H1 (cell line): ENCODE results near the gene BBS1. TPM values are rescaled to one million over a fixed set of nuclear protein-coding genes. Genes with fewer than 3 reads are reported as not detected.

Experiments
- CTCF ChIA-PET: fragments of 300-600 bp; sonication (Branson Sonifier 250); formaldehyde crosslinking; loops from one replicate; lab custom pipeline; 2021; ENCODE audit not compliant: partially characterized antibody; lab: Charles Lee
- POLR2A ChIA-PET: fragments of 300-600 bp; sonication (Branson Sonifier 250); formaldehyde crosslinking; loops from one replicate; lab custom pipeline; 2021; ENCODE audit warnings: inconsistent platforms; ENCODE audit not compliant: partially characterized antibody; lab: Charles Lee
- DNase-seq, 2 experiments: peaks; one replicate each; pipeline versions ENCODE4 v3.0.0 to v3.0.0-alpha.2; 2010 to 2022; ENCODE audit warnings: low spot score in 2 of 2, low read depth in 1 of 2, mixed read lengths in 1 of 2
- FAIRE-seq: peaks from 2 replicates; lab custom pipeline; 2011; peaks lifted over from hg19 to GRCh38; lab: Jason Lieb, UNC
- H2AFZ ChIP-seq: 2 replicates; pipeline ENCODE4 v1.8.1; 2012; ENCODE audit warnings: low read length, inconsistent platforms
- H2AK5ac ChIP-seq: 2 replicates; pipeline ENCODE4 v1.6.1; 2013; ENCODE audit warnings: low read depth, low read length
- H2BK120ac ChIP-seq: replicated peaks from 2 replicates; pipeline ENCODE3; 2013; ENCODE audit warnings: low read depth, low read length, inconsistent platforms
- H2BK12ac ChIP-seq: 2 replicates; pipeline ENCODE4 v1.6.1; 2013; ENCODE audit warnings: low read depth, low read length
- H2BK15ac ChIP-seq: 2 replicates; pipeline ENCODE4 v1.6.1; 2013; ENCODE audit warnings: low read length
- H2BK20ac ChIP-seq: 2 replicates; pipeline ENCODE4 v1.6.1; 2013; ENCODE audit warnings: low read length
- H2BK5ac ChIP-seq: 2 replicates; pipeline ENCODE4 v1.6.1; 2013; ENCODE audit warnings: low read depth, low read length
- H3K14ac ChIP-seq: 2 replicates; pipeline ENCODE4 v1.6.1; 2013; ENCODE audit warnings: inconsistent platforms; ENCODE audit not compliant: insufficient read length
- H3K18ac ChIP-seq: 2 replicates; pipeline ENCODE4 v1.6.1; 2013; ENCODE audit warnings: low read length; ENCODE audit errors: extremely low read depth
- H3K23ac ChIP-seq: 2 replicates; pipeline ENCODE4 v1.6.1; 2013; ENCODE audit warnings: inconsistent platforms; ENCODE audit not compliant: insufficient read length
- H3K23me2 ChIP-seq: 2 replicates; pipeline ENCODE4 v1.6.1; 2013; ENCODE audit warnings: low read depth, low read length
- H3K27ac ChIP-seq: 2 replicates; pipeline ENCODE4 v1.6.1; 2011; ENCODE audit warnings: low read depth, low read length, inconsistent platforms
- H3K27me3 ChIP-seq, 4 experiments: replicated peaks in 1 of 4; 1 replicate in 1 of 4; 2 replicates in 3 of 4; pipeline versions ENCODE4 v1.6.1 to v1.8.1; 2011 to 2013; ENCODE audit warnings: low read length in 3 of 4, mild to moderate bottlenecking in 3 of 4, inconsistent platforms in 2 of 4, mixed read lengths in 2 of 4, moderate library complexity in 1 of 4; ENCODE audit not compliant: control insufficient read depth in 3 of 4, insufficient read depth in 3 of 4; ENCODE audit errors: extremely low read depth in 1 of 4
- H3K36me3 ChIP-seq, 4 experiments: 2 replicates each; pipeline versions ENCODE4 v1.6.1 to v1.8.1; 2011 to 2013; ENCODE audit warnings: mild to moderate bottlenecking in 4 of 4, low read length in 3 of 4, moderate library complexity in 2 of 4, control low read depth in 1 of 4, inconsistent platforms in 1 of 4; ENCODE audit not compliant: insufficient read depth in 4 of 4, control insufficient read depth in 2 of 4
- H3K4ac ChIP-seq: replicated peaks from 2 replicates; pipeline ENCODE3; 2013; ENCODE audit warnings: low read length, low read depth, mixed read lengths, inconsistent platforms; ENCODE audit not compliant: insufficient read length
- H3K4me1 ChIP-seq, 4 experiments: replicated peaks in 1 of 4; 1 replicate in 1 of 4; 2 replicates in 3 of 4; pipeline versions ENCODE4 v1.6.1 to v1.8.1; 2011 to 2013; ENCODE audit warnings: low read length in 3 of 4, inconsistent platforms in 2 of 4, mixed read lengths in 1 of 4; ENCODE audit not compliant: insufficient read depth in 4 of 4, control insufficient read depth in 3 of 4
- H3K4me2 ChIP-seq, 2 experiments: 2 replicates each; pipeline versions ENCODE4 v1.6.1 to v1.8.1; 2011 to 2013; ENCODE audit warnings: low read depth in 2 of 2, low read length in 2 of 2, control low read depth in 1 of 2, inconsistent platforms in 1 of 2, mild to moderate bottlenecking in 1 of 2; ENCODE audit not compliant: insufficient read depth in 1 of 2
- H3K4me3 ChIP-seq, 4 experiments: fragments of 200-600, 300-600 bp in 1 of 4; sonication (generic), shearing (Covaris generic), sonication (Bioruptor Twin) in 1 of 4; 2 replicates each; pipeline versions ENCODE4 v1.5.1 to v1.8.1; 2011 to 2016; ENCODE audit warnings: low read length in 4 of 4, low read depth in 3 of 4, control low read depth in 2 of 4, inconsistent platforms in 2 of 4, mild to moderate bottlenecking in 2 of 4, mixed read lengths in 1 of 4, moderate library complexity in 1 of 4; ENCODE audit not compliant: insufficient read depth in 2 of 4; ENCODE audit errors: extremely low read depth in 1 of 4
- H3K56ac ChIP-seq: replicated peaks from 2 replicates; pipeline ENCODE3; 2013; ENCODE audit warnings: low read depth, mild to moderate bottlenecking, mixed read lengths, low read length, inconsistent platforms; ENCODE audit not compliant: insufficient read length
- H3K79me1 ChIP-seq: 2 replicates; pipeline ENCODE4 v1.6.1; 2013; ENCODE audit warnings: low read depth, low read length, control low read depth
- H3K79me2 ChIP-seq, 2 experiments: 2 replicates each; pipeline versions ENCODE4 v1.6.1 to v1.8.1; 2012 to 2013; ENCODE audit warnings: low read length in 2 of 2, mild to moderate bottlenecking in 2 of 2, inconsistent platforms in 1 of 2; ENCODE audit not compliant: insufficient read depth in 2 of 2, control insufficient read depth in 1 of 2
- H3K9ac ChIP-seq, 4 experiments: replicated peaks in 1 of 4; 1 replicate in 1 of 4; 2 replicates in 3 of 4; pipeline versions ENCODE4 v1.6.1 to v1.8.1; 2011 to 2013; ENCODE audit warnings: low read depth in 3 of 4, low read length in 3 of 4, control low read depth in 2 of 4, mild to moderate bottlenecking in 2 of 4, moderate library complexity in 2 of 4, inconsistent platforms in 1 of 4; ENCODE audit errors: extremely low read depth in 1 of 4
- H3K9me3 ChIP-seq, 2 experiments: 2 replicates each; pipeline versions ENCODE4 v1.6.1 to v1.8.1; 2012 to 2013; ENCODE audit warnings: mild to moderate bottlenecking in 2 of 2, moderate library complexity in 2 of 2, control low read depth in 1 of 2, inconsistent platforms in 1 of 2, low read depth in 1 of 2, low read length in 1 of 2, mixed read lengths in 1 of 2; ENCODE audit not compliant: insufficient read depth in 2 of 2
- H4K20me1 ChIP-seq, 2 experiments: replicated peaks in 1 of 2; 2 replicates each; pipeline versions ENCODE3 to v1.8.1; 2011 to 2013; ENCODE audit warnings: inconsistent platforms in 2 of 2, low read length in 2 of 2, mild to moderate bottlenecking in 1 of 2; ENCODE audit not compliant: insufficient read depth in 2 of 2, control insufficient read depth in 1 of 2
- H4K5ac ChIP-seq: 2 replicates; pipeline ENCODE4 v1.6.1; 2013; ENCODE audit warnings: low read length, low read depth, mixed read lengths, inconsistent platforms; ENCODE audit not compliant: insufficient read length
- H4K8ac ChIP-seq: 2 replicates; pipeline ENCODE4 v1.8.0; 2013; ENCODE audit warnings: mild to moderate bottlenecking, moderate library complexity, low read length, inconsistent platforms; ENCODE audit not compliant: insufficient read depth; ENCODE audit errors: extremely low read depth
- H4K91ac ChIP-seq: replicated peaks from 2 replicates; pipeline ENCODE3; 2013; ENCODE audit warnings: low read length, mixed read lengths, inconsistent platforms; ENCODE audit not compliant: insufficient read length
- CBX8 ChIP-seq: fragments of 300-800, 300-1000 bp; sonication (generic); IDR thresholded peaks from 2 replicates; pipeline ENCODE4 v1.7.1; 2016; ENCODE audit warnings: low read depth, low read length, borderline replicate concordance
- CHD2 ChIP-seq: IDR thresholded peaks from 2 replicates; pipeline ENCODE4 v1.6.1; 2012; ENCODE audit warnings: low read length, improper control_type of control experiment
- EZH2 ChIP-seq: fragments of 200-600 bp; sonication (generic); IDR thresholded peaks from 2 replicates; pipeline ENCODE4 v1.7.1; 2012; ENCODE audit warnings: low read depth, mild to moderate bottlenecking, moderate library complexity, low read length, inconsistent platforms; ENCODE audit not compliant: severe bottlenecking
- GABPA ChIP-seq: IDR thresholded peaks from 2 replicates; pipeline ENCODE4 v1.6.1; 2011; ENCODE audit warnings: mild to moderate bottlenecking, low read length, moderate library complexity, borderline replicate concordance; ENCODE audit not compliant: insufficient read depth
- KDM4A ChIP-seq: IDR thresholded peaks from one replicate; pipeline ENCODE4 v1.7.1; 2012; ENCODE audit warnings: low read depth, mild to moderate bottlenecking, moderate library complexity, low read length, inconsistent platforms; ENCODE audit not compliant: severe bottlenecking
- POLR2AphosphoS5 ChIP-seq: IDR thresholded peaks from 2 replicates; pipeline ENCODE4 v1.6.1; 2011; ENCODE audit warnings: low read depth, low read length
- POU5F1 ChIP-seq: IDR thresholded peaks from 2 replicates; pipeline ENCODE4 v1.6.1; 2011; ENCODE audit warnings: low read depth, mild to moderate bottlenecking, low read length, moderate library complexity
- RBBP5 ChIP-seq: IDR thresholded peaks from 2 replicates; pipeline ENCODE4 v1.7.1; 2012; ENCODE audit warnings: low read depth, mild to moderate bottlenecking, inconsistent platforms, low read length, moderate library complexity, borderline replicate concordance
- SIN3A ChIP-seq, 2 experiments: IDR thresholded peaks in 1 of 2; conservative IDR thresholded peaks in 1 of 2; 2 replicates each; pipeline ENCODE4 v1.6.1; 2011 to 2012; ENCODE audit warnings: low read length in 2 of 2, improper control_type of control experiment in 1 of 2, low read depth in 1 of 2, mild to moderate bottlenecking in 1 of 2
- SRF ChIP-seq: IDR thresholded peaks from 2 replicates; pipeline ENCODE4 v1.6.1; 2011; ENCODE audit warnings: mild to moderate bottlenecking, low read depth, low read length, moderate library complexity
- YY1 ChIP-seq: IDR thresholded peaks from 2 replicates; pipeline ENCODE4 v1.6.1; 2011; ENCODE audit warnings: low read depth, mild to moderate bottlenecking, low read length
- WGBS, 2 experiments: shearing (Covaris generic) in 1 of 2; methylation state at CpG; one replicate each; pipeline versions ENCODE4 v1.1.6 to v1.1.7; 2013 to 2015; ENCODE audit warnings: low lambda C conversion rate in 2 of 2, mixed read lengths in 2 of 2, inconsistent platforms in 1 of 2, low coverage in 1 of 2, missing lambda C conversion rate in 1 of 2; ENCODE audit not compliant: insufficient replicate concordance in 2 of 2, insufficient coverage in 1 of 2, insufficient read length in 1 of 2; ENCODE audit errors: extremely low coverage in 1 of 2, missing lambda C conversion rate in 1 of 2; 5-methylcytosine and 5-hydroxymethylcytosine counted together
- polyA plus RNA-seq, 7 experiments: library from polyadenylated mRNA; depleted of rRNA in 3 of 7; stranded (reverse) in 5 of 7; unstranded in 2 of 7; fragments of >200 nt in 5 of 7; fragments of 200-250 nt in 2 of 7; gene quantifications; 1 replicate in 5 of 7; 2 replicates in 1 of 7; 4 replicates in 1 of 7; pipeline versions ENCODE4 v1.2.1 to v1.2.3, GENCODE V29; 2011 to 2013; ENCODE audit warnings: missing spikeins in 2 of 7, mixed read lengths in 2 of 7
- total RNA-seq: library from RNA; stranded (reverse); fragmentation: NEBNext Ultra II Directional; extraction: Animal tissue kit (Norgen Biotek cat#: 25700); gene quantifications from 2 replicates; pipeline ENCODE4 v1.2.1, GENCODE V29; 2021

BBS1 gene
- total and polyA plus RNA-seq, 2 of the 8 experiments (the other 6 are each of a cell fraction or from before 2014, with no cell fraction given), result 19.1 to 19.5 TPM

- Histone ChIP-seq H3K23me2 (no peaks in the 10 kb centered on the region), H3K4me1 (peaks cover 0 to 6% (median 4%) of the 10 kb centered on the region in 4 experiments; a peak in 5 of 7 replicates), H3K4me2 (0 out of 4 replicates have a peak overlapping the region, but pooled peaks of 1 of the 2 experiments have one; percentile 5), H2BK20ac (no peak overlapping the region), H2AK5ac (no peak overlapping the region), H2AFZ (peak overlapping the region; percentile 90; the same call in 1 of the 2 replicates), H4K5ac (no peak overlapping the region), H3K4ac (no peak overlapping the region), H3K23ac (no peak overlapping the region), H3K4me3 (no peak overlapping the region), H3K14ac (no peak overlapping the region), H2BK120ac (no peak overlapping the region), H2BK15ac (peak overlapping the region; percentile 65), H3K56ac (no peak overlapping the region), H2BK12ac (peak overlapping the region; percentile 94; the same call in 1 of the 2 replicates), H4K8ac (0 out of 2 replicates have a peak overlapping the region, but pooled peaks have one; percentile 12), H2BK5ac (no peak overlapping the region), H3K9ac (no peak overlapping the region), H4K20me1 (no peaks in the 10 kb centered on the region), H3K27me3 (peaks cover 0 to 6% (median 1%) of the 10 kb centered on the region in 4 experiments; a peak in 2 of 7 replicates), H3K79me1 (no peaks in the 10 kb centered on the region), H4K91ac (no peak overlapping the region), H3K79me2 (no peaks in the 10 kb centered on the region), H3K9me3 (peaks cover 2 to 4% of the 10 kb centered on the region in 2 experiments; a peak in 2 of 4 replicates), H3K27ac (no peak overlapping the region), H3K18ac (no peak overlapping the region), H3K36me3 (no peaks in the 10 kb centered on the region)
- FAIRE-seq, result no peak
- CTCF ChIA-PET, result interaction anchor here (0.7 to 6.2 kb wide), 23 partner anchors 10 to 1265 kb away, joined by 3 to 46 read pairs (median 4); partner anchors contain the start of genes CCDC87, CCS, CTSF and RBM14
- DNase-seq, result peak in 1 of 2 experiments; percentile 97
- POLR2A ChIA-PET, result interaction anchor here (0.7 to 6.8 kb wide), 8 partner anchors 10 to 265 kb away, joined by 3 to 51 read pairs (median 4); partner anchors contain the start of genes CCDC87, CCS, CTSF and RBM4B
- WGBS, 2 experiments, result 31% methylated on average over 25 of the region's 25 CpGs; no CpG with 5 or more reads in 1 of the 2 experiments
- TF ChIP-seq CHD2 (no peak), SRF (no peak), EZH2 (no peak), POU5F1 (no peak), CBX8 (no peak), SIN3A (conservative IDR thresholded peaks at IDR 0.05 in 1 of 2, IDR thresholded peaks at IDR 0.05 in 1 of 2; ENCODE audit: low read depth in 1 of 2, low read length in 2 of 2) (0 out of 4 replicates have a peak, but pooled peaks of 1 of the 2 experiments have one; percentile 59), POLR2AphosphoS5 (no peak), RBBP5 (no peak), YY1 (peak; percentile 54; the same call in 1 of the 2 replicates), KDM4A (no peak), GABPA (no peak; the same call in 1 of the 2 replicates)
Measured at GRCh38 chr11:66579017-66579606, 68.7 kb downstream of the BBS1 start.
